CD4-positive, alpha-beta T cell treated with Interleukin-15 for 4 hours (primary cell): Measurements from ENCODE around the gene ABCF3.

ENCODE experiments used
- DNase-seq: peaks from one replicate; pipeline ENCODE4 v3.0.0-alpha.2; 2020; ENCODE audit warnings: low spot score

ABCF3 gene

GRCh38 chr3:184188080-184188479 lies 2.1 kb downstream of the ABCF3 start:
- no peak for DNase-seq

GRCh38 chr3:184189421-184189820 lies 3.4 kb downstream of the ABCF3 start:
- no peak for DNase-seq

DNA sequence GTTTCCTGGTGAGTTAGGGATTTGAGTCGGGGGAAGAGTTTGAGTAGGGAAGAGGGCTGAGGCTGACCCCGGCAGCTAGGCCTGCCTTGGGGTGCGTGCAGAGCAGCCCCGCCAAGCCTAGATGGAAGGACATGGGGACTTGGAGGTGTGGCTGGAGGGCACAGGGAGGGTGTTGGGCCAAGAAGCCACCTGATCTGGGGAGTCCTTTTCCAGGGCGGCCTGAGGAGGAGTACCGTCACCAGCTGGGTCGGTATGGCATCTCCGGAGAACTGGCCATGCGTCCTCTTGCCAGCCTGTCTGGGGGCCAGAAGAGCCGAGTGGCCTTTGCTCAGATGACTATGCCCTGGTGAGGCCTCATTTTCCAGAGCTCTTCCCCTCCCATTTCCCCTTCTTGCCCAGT lies 6.9 kb downstream of the ABCF3 start:
- DNase-seq: no peak

DNA sequence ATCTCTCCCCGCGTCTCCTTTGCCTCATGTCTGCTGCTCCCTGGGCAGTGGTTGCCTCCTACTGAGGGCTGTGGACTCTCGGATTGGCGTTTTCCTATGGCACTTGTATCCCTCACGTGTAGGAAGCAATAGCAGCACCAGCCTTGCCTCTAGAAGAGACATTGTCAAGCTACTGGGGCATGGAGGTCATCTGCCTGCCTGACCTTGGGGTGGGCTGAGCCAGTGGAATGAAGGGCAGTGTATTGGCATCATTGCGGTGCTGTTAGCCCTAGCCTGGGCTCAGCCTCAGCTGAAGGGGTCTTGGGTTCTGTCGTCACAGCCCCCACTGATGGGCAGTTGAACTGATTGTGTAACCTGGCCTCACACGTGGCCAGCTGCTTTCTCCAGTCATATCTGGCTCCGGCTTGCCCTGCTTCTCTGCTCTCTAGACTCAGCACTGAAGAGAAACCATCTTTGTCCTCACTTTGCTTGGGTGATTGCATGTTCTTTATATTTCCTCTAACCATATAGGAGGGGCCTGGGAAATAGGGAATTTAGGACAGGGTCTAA lies 8.1 kb downstream of the ABCF3 start:
- DNase-seq: no peak

DNA sequence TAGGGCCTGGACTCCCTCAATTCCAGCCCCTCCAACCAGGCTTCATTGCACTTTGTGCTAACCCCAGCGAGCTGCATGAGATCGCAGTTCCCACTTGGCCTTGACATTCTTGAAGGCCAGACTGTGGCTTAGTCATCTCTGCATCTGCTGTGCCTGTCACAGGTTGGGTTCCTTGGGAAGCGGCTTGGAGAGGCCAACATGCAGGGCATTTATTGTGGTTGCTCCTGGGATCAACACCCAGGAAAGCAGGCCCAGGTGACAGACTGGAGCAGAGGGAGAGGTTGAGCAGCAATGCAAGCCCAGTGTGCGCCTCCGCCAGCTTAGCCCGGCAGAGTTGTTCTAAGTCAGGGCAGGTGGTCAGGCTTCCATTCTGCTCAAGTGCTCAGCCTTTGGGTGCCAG lies 10.5 kb downstream of the ABCF3 start:
- DNase-seq: no peak

- no peak for DNase-seq
Measured at GRCh38 chr3:184198509-184198908, 12.5 kb downstream of the ABCF3 start.

DNA sequence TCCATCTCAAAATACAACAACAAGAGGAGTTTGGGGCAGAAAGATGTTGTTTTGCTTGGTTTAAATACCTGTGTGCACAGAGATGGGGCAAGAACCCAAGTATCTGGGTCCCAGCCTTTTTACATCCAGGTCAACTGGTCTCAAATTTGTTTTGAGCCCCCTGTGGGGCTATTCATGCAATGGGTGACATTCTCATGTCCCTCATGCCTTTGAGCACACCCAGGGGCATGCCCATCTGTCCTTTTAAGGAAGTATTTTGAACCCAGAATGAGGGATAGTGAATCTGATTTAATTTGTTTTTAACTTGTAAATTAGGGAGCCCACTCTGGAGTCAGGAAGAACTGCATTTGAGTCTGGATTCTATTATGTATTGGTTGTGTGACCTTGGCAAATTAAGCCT lies 14.8 kb downstream of the ABCF3 start:
- DNase-seq: no peak

- DNase-seq: no peak
Measured at GRCh38 chr3:184203526-184203925, 17.5 kb downstream of the ABCF3 start.

- DNase-seq: no peak
Measured at GRCh38 chr3:184209146-184209923, 23.3 kb downstream of the ABCF3 start.

DNA sequence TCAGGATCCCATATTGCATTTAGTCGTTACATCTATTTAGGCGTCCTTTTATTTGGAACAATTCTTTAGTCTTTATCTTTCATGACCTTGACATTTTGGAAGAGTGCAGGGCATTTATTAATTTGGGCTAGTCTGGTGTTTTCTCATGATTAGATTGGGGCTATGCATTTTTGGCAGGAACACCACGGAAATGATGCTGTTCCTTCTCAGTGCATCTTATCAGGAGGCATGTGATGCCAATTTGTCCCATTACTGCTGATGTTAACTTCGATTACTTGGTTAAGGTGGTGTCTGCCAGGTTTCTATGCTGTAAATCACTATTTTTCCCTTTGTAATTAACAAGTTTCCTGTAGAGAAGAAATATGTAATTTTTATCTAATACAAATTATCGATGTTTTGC lies 25.3 kb downstream of the ABCF3 start:
- no peak for DNase-seq

- DNase-seq: no peak
Measured at GRCh38 chr3:184211718-184212117, 25.7 kb downstream of the ABCF3 start.

GRCh38 chr3:184218814-184219213 lies 32.8 kb downstream of the ABCF3 start:
- DNase-seq: no peak

GRCh38 chr3:184222521-184222920 lies 36.5 kb downstream of the ABCF3 start:
- DNase-seq: no peak

DNA sequence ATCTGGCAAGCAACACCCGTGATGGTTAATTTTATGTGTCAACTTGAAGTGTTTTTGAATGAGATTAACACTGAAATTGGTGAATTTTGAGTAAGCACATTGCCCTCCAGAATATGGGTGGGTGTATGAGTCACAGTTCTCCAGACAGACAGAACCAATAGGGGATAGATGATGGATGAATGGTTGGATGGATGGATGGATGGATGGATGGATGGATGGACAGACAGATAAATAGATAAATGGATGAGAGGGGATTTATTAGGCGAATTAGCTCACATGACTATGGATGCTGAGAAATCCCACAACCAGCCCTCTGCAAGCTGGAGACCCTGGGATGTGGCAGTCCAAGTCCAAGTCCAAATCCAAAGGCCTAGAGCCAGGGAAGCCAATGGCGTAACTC lies 37.9 kb downstream of the ABCF3 start:
- DNase-seq: no peak

DNA sequence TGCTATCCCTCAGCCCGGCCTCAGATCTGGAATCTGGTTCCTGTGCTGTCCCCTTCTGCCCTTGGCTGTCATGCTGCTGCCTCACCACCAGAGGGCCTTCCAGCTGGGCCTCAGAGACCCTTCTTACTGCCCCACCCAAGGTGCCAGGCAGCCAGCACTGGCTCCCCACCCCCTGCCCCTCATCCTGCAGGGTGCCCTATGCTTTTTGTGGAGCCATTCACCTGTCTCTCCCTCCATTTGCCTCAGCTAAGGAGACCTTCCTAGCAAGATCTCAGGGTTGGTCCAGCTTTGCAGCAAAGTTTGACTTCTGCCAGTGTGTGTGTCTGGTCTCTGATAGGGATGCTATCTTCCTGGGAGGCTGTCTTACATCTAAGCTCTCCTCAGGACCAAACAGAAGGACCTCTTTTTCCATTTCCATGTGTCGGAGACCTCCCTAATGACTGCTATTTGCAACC lies 41.5 kb downstream of the ABCF3 start:
- peak; percentile 55 for DNase-seq

DNA sequence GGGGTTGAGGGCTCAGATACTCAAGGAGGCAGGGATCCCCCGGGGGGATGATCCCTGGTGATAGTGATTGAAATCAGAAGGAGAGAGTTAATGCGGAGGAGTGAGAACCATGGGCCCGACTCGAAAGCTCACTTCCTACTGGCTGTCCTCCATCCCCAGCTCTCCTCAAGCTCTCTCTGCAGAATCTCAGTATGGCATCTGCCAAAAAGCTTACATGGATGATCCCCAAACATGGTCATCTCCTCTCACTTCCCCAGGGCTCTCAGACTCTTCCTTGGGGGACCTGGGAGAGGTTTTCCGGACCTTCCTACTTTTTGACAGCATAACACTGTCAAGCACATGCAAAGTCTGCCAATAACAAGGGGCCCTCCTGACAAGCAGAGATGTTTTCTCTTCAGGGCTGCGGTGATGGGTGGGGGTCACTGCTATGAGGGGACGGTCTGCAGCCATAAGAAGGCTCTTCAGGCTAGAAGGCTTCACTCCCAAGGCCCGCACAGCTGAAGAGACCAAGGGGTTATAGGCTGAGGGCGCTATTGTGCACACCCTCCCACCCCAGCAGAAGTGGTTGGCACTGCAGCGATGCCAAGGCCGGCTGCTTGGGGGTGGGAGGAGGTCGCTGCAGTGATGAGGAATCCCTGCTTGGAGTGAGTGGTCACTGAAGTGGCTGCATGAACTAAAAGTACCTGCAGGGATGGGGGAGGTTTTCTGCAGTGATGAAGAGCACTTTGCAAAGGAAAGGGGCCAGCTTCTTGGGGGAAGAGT lies 42.6 kb downstream of the ABCF3 start:
- no peak for DNase-seq

DNA sequence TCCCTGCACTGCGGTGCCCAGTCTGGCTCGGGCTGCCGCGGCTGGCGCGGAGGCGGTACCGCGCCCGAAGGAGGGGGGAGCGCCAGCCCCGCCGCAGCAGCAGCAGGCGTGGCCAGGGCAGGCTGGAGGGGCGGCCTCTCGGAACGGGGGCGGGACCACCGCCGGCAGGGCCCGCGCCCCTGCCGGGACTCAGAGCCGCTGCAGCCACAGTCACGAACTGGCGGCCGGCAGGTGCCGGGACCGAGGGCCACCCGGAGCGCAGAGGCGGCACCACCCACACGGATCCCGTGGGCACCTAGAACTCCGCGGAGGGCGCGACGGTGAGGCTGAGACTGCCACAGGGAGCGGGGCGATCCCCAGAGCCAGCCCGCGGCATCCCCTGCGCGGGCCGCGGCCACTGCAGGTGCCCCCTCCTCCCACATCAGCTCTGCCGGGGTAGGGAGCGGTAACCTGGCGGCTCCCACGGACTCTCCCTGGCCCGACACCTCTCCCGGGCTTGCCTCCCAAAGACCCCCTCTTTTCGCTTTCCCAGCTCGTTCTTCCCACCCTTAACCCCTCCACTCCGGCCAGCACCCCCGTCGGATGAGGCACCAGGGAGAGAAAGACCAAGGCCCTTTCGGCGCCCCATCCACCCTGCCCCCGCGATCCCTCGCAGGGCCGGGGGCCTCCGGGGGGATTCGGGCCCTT lies 43.5 kb downstream of the ABCF3 start, which contains the start of gene VWA5B2:
Gene VWA5B2, plus strand, starts transcription at position 192 of the 687 bp plus-strand sequence. CDS start 944 bp downstream, outside the sequence.
- peak; percentile 68 for DNase-seq

DNA sequence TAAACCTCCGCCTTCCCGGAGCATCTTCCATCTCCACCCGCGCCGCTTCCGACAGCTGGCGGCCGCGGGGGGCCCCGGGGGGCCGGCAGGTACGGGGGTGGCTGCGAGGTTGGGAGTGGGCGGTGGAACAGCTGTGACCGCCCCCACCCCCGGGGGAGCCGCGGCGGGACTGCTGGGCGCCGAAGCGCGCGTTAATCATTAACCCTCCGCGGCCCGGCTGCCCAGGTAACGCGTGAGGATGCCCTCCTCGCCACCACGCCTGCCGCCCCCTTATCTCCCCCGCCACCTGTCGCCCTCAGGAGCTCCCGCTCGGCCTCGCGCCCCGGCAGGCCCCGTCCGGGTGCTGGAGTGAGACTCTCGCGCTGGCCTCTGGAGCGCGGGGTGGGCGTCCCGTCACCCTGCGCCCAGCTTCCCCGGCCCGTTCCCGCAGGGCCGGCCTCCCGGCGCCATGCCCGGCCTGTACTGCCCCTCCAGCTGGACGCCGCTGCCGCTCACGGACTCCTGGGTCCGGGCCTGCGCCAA lies 44.1 kb downstream of the ABCF3 start:
- DNase-seq: no peak

- no peak for DNase-seq
Measured at GRCh38 chr3:184230603-184231528, 44.9 kb downstream of the ABCF3 start.

DNA sequence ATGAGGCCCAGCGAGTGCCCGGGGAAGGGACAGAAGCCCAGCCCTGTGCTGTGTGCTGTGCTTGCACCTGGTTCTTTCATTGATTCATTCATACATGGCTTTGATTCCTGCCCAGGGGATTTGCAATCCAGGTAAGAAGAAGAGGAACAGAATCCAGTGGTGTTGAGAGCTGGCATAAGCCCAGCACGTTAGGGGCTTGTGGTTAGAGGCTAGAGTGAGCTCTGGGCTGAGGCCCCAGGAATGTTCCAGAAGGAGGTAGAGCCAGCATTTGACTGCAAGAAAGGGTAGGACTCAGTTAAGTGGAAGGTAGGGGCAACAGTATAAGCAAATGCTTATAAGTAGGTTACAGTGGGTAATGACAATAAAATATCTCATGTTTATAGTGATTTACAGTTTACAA lies 45.7 kb downstream of the ABCF3 start:
- DNase-seq: no peak
